ENCODE measurements around the gene OXSR1.
"Not testable (repeated sequence)": the region's sequence is repeated elsewhere in the genome, so short reads cannot be mapped to it uniquely, and the experiment has no call there.

Gene OXSR1

GRCh38 chr3:38168151-38169026 is 3.1 kb downstream of the OXSR1 start:
- no peak for DNase-seq (ENCODE audit: low read depth)

DNA sequence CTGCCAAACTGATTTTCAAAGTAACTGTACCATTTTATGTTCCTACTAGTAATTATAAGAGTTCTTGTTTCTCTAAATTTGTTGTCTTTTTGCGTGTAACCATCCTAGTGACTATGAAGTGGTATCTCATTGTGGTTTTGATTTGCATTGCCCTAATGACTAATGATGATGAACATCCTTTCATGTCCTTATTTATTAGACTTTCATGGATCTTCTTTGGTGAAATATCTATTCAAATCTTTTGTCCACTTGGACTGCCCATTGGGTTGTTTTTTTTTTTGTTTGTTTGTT is 3.6 kb downstream of the OXSR1 start:
- DNase-seq (ENCODE audit: low read depth): no peak

DNA sequence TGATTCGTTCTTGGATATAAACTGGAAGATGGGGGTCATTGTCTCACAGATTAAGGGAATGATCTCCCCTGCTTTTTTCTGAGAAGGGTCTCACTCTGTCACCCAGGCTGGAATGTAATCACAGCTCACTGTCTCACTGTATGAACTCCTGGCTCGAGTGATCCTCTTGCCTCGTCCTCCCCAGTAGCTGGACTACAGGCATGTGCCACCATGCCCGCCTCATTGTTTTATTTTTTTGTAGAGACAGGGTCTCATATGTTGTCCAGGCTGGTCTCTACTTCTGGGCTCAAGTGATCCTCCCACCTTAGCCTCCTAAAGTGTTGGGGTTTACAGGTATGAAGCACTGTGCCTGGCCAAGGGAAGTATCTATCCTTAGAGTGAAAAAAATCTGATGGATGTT is 5.4 kb downstream of the OXSR1 start:
- no peak for DNase-seq (ENCODE audit: low read depth)

DNA sequence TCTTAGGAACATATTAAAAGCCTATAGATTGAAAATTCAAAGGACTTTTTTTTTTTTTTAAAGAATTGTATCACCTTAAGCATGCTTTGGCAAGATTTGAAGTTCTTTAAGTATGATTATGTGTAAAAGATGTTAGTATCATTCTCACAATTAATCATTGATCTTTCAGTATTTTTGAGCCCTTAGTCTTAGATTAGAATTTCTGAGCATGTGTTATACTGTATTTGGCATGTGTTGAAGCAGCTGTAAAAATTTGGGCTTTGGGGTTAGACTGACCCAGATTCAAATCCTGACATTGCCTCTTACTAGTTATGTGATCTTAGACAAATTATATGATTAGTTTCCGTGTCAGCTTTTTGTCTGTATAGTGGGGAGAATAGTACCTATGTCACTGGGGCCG is 6.3 kb downstream of the OXSR1 start:
- DNase-seq (ENCODE audit: low read depth): no peak

DNA sequence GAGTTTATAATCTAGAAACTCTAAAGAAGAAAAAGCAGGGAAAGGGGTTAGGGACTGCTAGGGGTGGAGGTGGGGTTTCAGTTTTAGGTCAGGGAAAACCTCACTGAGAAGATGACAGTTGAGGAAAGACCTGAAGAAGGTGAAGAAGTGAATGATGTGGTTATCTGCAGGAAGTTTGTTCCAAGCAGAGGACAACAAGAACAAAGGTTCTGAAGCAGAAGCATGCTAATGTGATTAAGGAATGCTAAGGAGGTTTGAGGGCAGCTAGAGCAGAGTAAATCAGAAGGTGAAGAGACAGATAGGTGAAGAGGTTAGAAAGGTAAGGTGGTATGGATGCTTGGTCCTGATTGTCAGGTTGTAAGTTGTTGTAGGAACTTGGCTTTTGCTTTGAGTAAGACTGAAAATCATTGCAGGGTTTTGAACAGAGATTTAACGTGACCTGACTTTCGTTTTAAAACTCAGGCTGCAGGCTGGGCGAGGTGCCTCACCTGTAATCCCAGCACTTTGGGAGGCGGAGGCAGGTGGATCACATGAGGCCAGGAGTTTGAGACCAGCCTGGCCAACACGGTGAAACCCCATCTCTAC is 8.6 kb downstream of the OXSR1 start:
- no peak for DNase-seq (ENCODE audit: low read depth)

DNA sequence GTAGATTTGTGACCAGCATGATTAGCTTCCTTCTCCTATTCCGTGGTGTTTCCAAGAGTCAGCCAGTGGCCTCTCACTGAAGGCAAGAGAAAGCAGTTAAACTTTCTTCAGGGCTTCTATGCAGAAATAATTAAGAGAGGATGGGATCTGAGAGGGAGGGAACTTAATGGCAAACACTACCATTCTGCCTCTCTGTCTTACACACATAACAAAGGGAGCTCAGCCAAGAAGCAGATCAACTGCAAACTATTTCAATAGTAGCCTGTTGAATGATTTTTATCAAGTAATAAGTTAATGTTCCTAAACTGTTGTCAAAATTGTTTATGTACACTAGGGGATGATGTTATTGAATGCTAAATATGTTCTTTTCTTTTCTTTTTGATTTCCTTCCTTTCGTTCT is 11.8 kb downstream of the OXSR1 start:
- no peak for DNase-seq (ENCODE audit: low read depth)

GRCh38 chr3:38186781-38187180 is 21.4 kb downstream of the OXSR1 start:
- no peak for DNase-seq (ENCODE audit: low read depth)

- no peak for DNase-seq (ENCODE audit: low read depth)
Observed at GRCh38 chr3:38190481-38190881, 25.1 kb downstream of the OXSR1 start.

DNA sequence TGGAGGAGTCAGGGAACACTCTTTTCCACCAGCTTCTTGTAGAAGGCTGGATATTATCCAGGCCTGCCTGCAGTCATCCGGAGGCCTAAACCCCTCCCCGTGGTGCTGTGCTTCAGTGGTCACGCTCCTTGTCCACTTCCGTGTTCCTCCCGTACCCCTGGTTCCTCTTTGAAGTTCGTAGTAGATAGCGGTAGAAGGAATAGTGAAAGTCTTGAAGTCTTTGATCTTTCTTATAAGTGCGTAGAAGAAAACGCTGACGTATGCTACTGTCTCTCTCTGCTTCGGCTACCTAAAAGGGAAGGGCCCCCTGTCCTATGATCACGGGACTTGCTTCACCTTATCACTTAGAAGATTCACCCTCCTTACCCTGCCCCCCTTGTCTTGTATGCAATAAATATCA is 37.6 kb downstream of the OXSR1 start:
- DNase-seq (ENCODE audit: low read depth): not testable (repeated sequence)

GRCh38 chr3:38203690-38204089 is 38.4 kb downstream of the OXSR1 start:
- no peak for DNase-seq (ENCODE audit: low read depth)

DNA sequence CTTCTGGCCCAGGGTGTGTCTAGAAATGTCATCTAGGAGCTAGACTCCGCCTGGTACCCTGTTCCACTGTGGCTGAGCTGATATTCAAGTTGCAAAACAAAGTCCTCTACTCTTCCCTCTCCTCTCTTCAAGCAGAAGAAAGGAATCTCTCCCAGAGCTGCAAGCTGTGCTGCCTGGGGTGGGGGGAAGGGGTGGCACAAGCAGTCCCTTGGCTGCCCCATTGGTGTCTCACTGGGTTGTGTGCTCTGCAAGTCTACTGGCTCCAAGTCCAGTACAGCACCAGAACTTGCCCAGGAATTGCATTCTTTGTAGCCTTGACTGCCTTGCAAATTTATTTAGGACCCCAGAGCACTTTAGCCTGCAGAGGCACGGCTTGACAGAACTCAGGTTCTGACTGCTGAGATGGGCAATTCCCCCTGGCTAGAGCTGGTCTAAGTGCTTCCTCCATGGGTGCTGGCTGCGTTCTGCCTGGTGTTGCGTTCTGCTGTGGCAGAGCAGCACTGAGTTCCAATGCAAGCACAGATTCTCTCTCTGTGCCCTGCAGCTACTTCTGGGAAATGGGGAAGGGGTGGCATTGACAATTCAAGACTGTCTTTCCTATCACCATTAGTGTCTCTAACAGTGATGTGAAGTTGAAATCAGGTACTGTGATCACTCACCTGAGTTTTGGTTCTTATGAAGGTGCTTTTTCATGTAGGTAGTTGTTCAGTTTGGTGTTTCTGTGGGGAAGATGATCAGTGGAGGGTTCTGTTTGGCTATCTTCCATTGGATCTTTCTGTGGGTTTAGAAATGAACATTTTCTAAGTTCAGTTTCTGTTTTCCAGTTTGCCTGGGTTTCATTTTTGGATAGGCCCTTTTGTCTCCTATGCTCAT is 39.5 kb downstream of the OXSR1 start:
- DNase-seq (ENCODE audit: low read depth): no peak

GRCh38 chr3:38205472-38205805 is 40.1 kb downstream of the OXSR1 start:
- no peak for DNase-seq (ENCODE audit: low read depth)

GRCh38 chr3:38207254-38208003 is 42.1 kb downstream of the OXSR1 start:
- DNase-seq (ENCODE audit: low read depth): no peak

DNA sequence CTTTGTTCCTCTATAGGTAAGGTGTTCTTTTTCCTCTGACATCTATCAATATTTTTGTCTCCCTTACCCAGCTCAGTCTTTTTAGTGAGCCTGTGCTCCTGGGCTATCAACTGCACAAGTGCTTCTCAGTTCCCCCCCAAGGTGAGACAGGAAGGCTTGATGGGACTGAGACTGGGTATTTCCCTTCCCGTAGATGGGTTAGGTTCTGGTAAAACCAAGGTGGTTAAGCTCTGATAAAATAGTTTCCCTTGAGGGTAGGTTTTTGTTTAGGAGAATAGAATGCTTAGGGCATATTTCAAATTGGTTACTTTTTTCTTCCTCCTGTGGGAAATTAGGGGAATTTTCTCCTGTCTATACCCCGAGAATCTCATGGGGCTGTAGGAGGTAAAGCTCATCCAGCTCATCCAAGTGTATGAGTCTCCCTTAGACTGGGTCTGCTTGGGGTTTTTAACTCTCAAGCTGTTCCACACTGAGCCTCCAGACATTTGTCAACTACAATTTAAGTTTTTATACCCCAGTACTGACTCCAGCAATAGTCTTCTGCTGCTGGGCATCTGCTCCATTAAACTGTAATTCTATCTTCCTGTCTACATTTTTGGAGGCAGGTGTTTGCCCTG is 44.9 kb downstream of the OXSR1 start:
- DNase-seq (ENCODE audit: low read depth): no peak

DNA sequence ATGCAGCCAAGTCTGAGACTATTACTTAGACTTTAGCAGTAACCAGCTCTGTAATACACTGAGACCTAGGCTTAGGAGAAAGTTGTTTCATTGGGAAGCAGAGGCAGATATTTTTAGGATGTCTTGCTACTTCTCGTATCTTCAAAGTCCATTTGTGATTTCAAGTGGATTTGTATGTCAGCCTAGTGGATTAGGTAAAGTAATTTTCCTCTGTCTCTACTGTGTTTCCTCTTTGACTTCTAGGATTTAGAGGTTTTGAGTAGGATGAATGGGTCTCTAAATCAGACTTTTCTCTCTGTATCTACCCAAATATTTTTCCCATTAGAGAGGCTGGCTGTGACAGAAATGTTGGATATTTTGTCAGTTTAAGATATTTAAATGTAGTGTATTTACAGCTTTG is 46.8 kb downstream of the OXSR1 start:
- no peak for DNase-seq (ENCODE audit: low read depth)

DNA sequence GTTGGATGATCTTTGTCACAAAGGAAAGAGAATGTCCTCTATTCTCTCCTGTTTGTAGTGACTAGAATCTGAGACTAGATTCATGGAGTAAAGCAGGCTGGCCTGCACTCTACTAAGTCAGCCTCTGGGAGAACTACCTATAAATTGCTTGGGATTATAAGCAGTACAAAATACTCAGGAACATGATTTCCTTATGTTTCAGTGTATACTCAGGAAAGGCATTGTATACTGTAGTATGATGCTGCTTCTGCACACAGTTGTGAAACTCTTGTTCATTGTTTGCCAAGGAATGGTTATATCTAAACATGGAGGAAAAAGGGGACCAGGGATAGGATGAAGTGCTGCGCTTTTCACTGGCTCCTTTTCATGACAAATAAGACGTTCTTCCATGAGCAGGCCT is 49.2 kb downstream of the OXSR1 start:
- no peak for DNase-seq (ENCODE audit: low read depth)

- DNase-seq (ENCODE audit: low read depth): no peak
Observed at GRCh38 chr3:38219609-38220197, 54.4 kb downstream of the OXSR1 start.

DNA sequence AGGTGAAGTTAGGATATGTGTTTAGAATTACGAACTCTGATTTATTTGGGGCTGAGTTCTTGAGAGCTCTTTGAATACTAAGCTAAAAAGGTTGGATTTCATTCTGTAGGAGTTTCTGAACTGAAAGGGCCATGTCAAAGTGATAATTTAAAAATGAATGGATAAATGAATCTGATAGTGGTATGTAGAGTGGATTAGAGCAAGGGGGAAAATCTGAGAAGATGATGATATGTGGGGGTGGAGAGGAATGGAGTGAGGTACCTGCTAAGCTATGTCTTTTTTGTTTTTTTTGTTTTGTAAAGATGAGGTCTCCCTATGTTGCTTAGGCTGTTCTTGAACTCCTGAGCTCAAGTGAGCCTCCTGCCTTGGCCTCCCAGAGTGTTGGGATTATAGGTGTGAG is 55.7 kb downstream of the OXSR1 start:
- DNase-seq (ENCODE audit: low read depth): no peak

DNA sequence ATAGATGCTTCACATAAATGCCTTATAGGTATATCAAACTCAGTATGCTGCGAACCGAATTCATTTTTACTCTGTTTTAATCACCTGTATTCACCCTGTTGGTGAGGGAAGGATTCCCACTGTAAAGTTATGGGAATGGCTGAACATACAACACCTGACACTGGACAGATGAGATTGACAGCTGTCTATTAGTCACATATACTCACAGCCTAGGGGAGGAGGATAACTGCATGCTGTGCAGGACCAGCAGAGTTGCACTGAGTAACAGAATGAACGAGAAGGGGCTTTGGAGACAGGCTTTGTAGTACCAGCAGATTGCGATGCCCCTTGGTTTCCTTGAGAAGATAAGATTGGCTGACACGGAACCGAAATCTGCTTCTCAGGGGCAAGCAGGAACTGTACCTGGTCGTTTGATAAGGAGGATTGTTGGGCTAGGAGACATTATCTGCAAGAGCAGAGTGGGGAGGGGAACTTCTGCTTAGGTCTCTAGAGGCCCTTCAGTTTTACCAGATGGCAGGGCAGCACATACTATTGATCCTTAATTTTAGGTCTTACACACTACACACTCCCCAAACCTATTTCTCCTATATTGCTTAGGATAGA is 56.8 kb downstream of the OXSR1 start:
- no peak for DNase-seq (ENCODE audit: low read depth)

- no peak for DNase-seq (ENCODE audit: low read depth)
Observed at GRCh38 chr3:38224357-38224756, 59.0 kb downstream of the OXSR1 start.

DNA sequence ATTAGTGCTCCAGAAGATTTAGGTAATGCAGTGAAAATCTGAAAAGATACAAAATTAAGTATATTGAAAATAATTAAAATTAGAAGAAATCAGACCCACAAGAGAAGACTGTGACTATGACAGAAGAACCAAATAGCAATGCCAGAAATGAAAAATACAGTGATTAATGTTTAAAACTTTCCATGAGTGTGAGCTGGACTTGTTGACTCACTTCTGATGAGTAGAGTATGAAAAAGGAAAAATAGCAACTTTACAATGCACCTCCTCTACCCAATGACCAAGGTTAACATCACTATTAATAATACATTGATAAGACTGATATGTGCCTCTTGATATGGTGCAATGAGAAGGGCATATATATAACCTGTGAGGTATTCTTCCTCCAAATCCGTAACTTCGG is 60.9 kb downstream of the OXSR1 start:
- DNase-seq (ENCODE audit: low read depth): no peak
